Activated CD8-positive, alpha-beta T cell treated with anti-CD3 and anti-CD28 coated beads for 36 hours (primary cell): Measurements from ENCODE around the gene HOXD10. TPM values are rescaled to one million over a fixed set of nuclear protein-coding genes. Genes with fewer than 3 reads are reported as not detected.
A peak's percentile ranks its signal among the peaks of the same experiment; 100 is the strongest.

Experiments used
- ATAC-seq: fragments of 200-7000 bp; cut with Tn5 transposase; one replicate; pipeline ENCODE4 v1.10.0; 2021; ENCODE audit warnings: mild to moderate bottlenecking, moderate library complexity
- CTCF ChIA-PET: fragments of 350-600 bp; sonication (Branson Sonifier 250); formaldehyde crosslinking; loops from one replicate; lab custom pipeline; 2021; ENCODE audit warnings: antibody characterized with exemption; lab: Charles Lee
- POLR2A ChIA-PET: fragments of 350-600 bp; sonication (Branson Sonifier 250); formaldehyde crosslinking; loops from one replicate; lab custom pipeline; 2021; ENCODE audit warnings: antibody characterized with exemption; lab: Charles Lee
- DNase-seq: peaks from one replicate; pipeline ENCODE4 v3.0.0-alpha.2; 2020
- H3K27ac Mint-ChIP-seq: one replicate; pipeline ENCODE4 v1.8.0; 2021; ENCODE audit warnings: mild to moderate bottlenecking, mixed read lengths
- H3K27me3 Mint-ChIP-seq: one replicate; pipeline ENCODE4 v1.8.0; 2021; ENCODE audit warnings: mixed read lengths
- H3K36me3 Mint-ChIP-seq: one replicate; pipeline ENCODE4 v1.8.0; 2021; ENCODE audit warnings: low read depth, mixed read lengths
- H3K4me1 Mint-ChIP-seq: one replicate; pipeline ENCODE4 v1.8.0; 2021; ENCODE audit warnings: low read depth, mixed read lengths
- H3K4me3 Mint-ChIP-seq: one replicate; pipeline ENCODE4 v1.8.0; 2021; ENCODE audit warnings: mild to moderate bottlenecking, moderate library complexity, mixed read lengths
- H3K9me3 Mint-ChIP-seq: one replicate; pipeline ENCODE4 v1.8.0; 2021; ENCODE audit warnings: mixed read lengths
- intact Hi-C: fragments of 100-400 bp; cut with micrococcal nuclease; formaldehyde crosslinking; loops from one replicate; pipeline ENCODE4 v1.10.0; 2022
- total RNA-seq, 2 experiments: library from RNA; stranded (reverse); gene quantifications; one replicate each; pipeline ENCODE4 v1.2.3, GENCODE V29; 2021
- TF ChIP-seq, protein P1 (sequence below): fragments of 200-600 bp; IDR thresholded peaks from one replicate; pipeline ENCODE4 v1.8.0; 2022; ENCODE audit warnings: antibody characterized with exemption, mild to moderate bottlenecking

The HOXD10 gene
- total RNA-seq, 2 experiments from 2014 or later = not detected

DNA sequence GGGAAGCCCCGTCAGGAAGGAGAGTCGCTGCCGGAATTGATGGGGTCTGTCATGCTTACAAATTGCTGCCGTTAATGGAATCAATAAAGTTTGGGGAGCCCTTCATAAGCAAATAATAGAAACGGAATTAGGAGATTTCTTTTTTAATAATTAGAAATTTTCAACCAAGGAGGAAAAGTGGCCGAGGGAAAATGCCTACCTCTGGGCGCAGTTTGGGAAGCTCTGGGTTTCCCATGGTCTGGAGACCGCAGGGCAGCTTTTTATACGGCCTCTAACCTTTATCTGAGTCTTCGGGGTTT, 34.1 kb upstream of the HOXD10 start:
- ChIA-PET POLR2A (interaction anchor here (1.2 kb wide), 1 partner anchor 12 kb away, joined by 3 read pairs; no protein-coding TSS in a partner anchor), CTCF (interaction anchor here (1.6 to 2.2 kb wide), 3 partner anchors 19 to 44 kb away, joined by 3 to 7 read pairs (median 4); no protein-coding TSS in a partner anchor)
- peaks cover 23% of the 10 kb centered on the region for H3K9me3 Mint-ChIP-seq
- H3K4me3 Mint-ChIP-seq = peak overlapping the region; percentile 11
- intact Hi-C loops = no loop called here
- no peak for ATAC-seq
- H3K27ac Mint-ChIP-seq = no peak overlapping the region
- no peak for DNase-seq
- H3K27me3 Mint-ChIP-seq = peaks cover 79% of the 10 kb centered on the region
- H3K4me1 Mint-ChIP-seq = peaks cover 10% of the 10 kb centered on the region
- TF ChIP-seq, protein P1, sequence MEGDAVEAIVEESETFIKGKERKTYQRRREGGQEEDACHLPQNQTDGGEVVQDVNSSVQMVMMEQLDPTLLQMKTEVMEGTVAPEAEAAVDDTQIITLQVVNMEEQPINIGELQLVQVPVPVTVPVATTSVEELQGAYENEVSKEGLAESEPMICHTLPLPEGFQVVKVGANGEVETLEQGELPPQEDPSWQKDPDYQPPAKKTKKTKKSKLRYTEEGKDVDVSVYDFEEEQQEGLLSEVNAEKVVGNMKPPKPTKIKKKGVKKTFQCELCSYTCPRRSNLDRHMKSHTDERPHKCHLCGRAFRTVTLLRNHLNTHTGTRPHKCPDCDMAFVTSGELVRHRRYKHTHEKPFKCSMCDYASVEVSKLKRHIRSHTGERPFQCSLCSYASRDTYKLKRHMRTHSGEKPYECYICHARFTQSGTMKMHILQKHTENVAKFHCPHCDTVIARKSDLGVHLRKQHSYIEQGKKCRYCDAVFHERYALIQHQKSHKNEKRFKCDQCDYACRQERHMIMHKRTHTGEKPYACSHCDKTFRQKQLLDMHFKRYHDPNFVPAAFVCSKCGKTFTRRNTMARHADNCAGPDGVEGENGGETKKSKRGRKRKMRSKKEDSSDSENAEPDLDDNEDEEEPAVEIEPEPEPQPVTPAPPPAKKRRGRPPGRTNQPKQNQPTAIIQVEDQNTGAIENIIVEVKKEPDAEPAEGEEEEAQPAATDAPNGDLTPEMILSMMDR = no peak
- peaks cover 25% of the 10 kb centered on the region for H3K36me3 Mint-ChIP-seq

DNA sequence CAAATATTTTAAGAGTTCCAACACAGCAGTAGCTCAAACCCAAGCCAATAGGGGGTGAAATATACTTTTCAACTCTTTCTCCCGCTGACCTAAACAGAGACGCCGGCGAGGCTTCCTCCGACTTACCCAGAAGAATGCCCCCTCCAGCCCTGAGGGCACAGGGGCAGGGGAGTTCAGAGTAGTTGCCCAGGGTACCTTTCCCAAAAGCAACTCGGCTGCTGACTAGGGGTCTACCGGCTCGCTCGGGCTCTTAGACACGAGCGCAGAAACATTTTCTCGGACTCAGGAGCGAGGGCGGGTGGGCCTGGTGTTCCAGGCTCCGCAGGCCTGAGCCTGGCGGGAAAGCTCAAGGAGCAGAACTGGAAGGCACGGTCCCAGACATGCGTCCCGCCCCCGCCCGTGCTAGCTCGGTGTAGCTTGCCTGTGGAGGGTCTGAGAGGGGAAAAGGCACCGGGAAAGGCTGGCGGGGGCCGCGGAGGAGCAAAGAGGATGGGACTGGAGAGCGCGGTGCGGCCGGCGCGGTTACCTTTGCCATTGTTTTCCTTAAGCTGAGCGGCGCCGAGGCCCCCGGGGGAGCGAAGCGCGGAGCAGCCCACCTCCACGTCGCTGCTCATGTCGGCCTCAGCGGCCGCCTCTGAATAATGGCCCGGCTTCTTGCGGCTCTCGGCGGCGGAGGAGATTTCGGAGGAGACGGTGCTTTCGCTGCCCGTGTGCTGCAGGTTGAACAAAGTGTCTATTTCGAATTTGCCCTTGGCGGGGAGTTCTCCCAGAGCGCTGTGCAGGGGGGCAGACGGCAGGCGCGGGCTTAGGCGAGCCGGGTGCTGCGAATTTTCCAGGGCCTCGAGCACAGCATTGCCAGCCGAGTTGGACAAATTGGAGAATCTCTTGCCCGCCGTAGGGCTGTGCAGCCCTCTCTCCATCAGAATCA, 33.5 kb upstream of the HOXD10 start:
- intact Hi-C loops = no loop called here
- CTCF ChIA-PET = interaction anchor here (1.3 to 2.2 kb wide), 4 partner anchors 18 to 44 kb away, joined by 3 to 7 read pairs (median 4); no protein-coding TSS in a partner anchor
- H3K4me1 Mint-ChIP-seq = peaks cover 10% of the 10 kb centered on the region

GRCh38 chr2:176083796-176084261, 32.7 kb upstream of the HOXD10 start, which contains the start of gene EVX2:
Gene EVX2, minus strand, starts transcription at chr2:176083962. Its CDS starts 186 bp downstream, at chr2:176083776.
- Mint-ChIP-seq H3K27ac (no peak within 1 kb of the TSS), H3K4me1 (peaks cover 12% of the 10 kb centered on the region), H3K27me3 (peaks cover 86% of the 10 kb centered on the region), H3K36me3 (peaks cover 25% of the 10 kb centered on the region), H3K9me3 (peaks cover 18% of the 10 kb centered on the region), H3K4me3 (peak within 1 kb of the TSS; percentile 28)
- DNase-seq = no peak
- ChIA-PET POLR2A (no interaction called here), CTCF (interaction anchor here (1.3 kb wide), 1 partner anchor 43 kb away, joined by 3 read pairs; no protein-coding TSS in a partner anchor)
- no peak for ATAC-seq
- TF ChIP-seq, protein P1 = no peak
- intact Hi-C loops = no loop called here

More for the DNA sequence above, 33.5 kb upstream of the HOXD10 start:
- Mint-ChIP-seq H3K9me3 (peaks cover 23% of the 10 kb centered on the region), H3K36me3 (peaks cover 25% of the 10 kb centered on the region), H3K4me3 (peak overlapping the region; percentile 28), H3K27me3 (peaks cover 85% of the 10 kb centered on the region), H3K27ac (no peak overlapping the region)
- ATAC-seq = no peak
- DNase-seq = no peak
- POLR2A ChIA-PET = interaction anchor here (0.8 kb wide), 1 partner anchor 49 kb away, joined by 4 read pairs; no protein-coding TSS in a partner anchor
- TF ChIP-seq, protein P1 = no peak

- no peak for ATAC-seq
- ChIA-PET CTCF (interaction anchor here (0.9 to 1.8 kb wide), 4 partner anchors 10 to 395 kb away, joined by 4 to 10 read pairs (median 6); no protein-coding TSS in a partner anchor), POLR2A (no interaction called here)
- Mint-ChIP-seq H3K4me1 (peaks cover 8% of the 10 kb centered on the region), H3K27me3 (peaks cover 85% of the 10 kb centered on the region), H3K36me3 (peaks cover 18% of the 10 kb centered on the region), H3K9me3 (peaks cover 14% of the 10 kb centered on the region), H3K4me3 (no peak overlapping the region), H3K27ac (no peak overlapping the region)
- no peak for DNase-seq
- intact Hi-C loops = loop anchor here (5.0 kb wide), 1 partner anchor 38 kb away; the partner anchor contains the start of gene HOXD9
- TF ChIP-seq, protein P1 = no peak
Measured at GRCh38 chr2:176084611-176085119, 31.9 kb upstream of the HOXD10 start.
